WTC11 (cell line): ENCODE measurements around the gene SPOCK2. TPM values are rescaled to one million over a fixed set of nuclear protein-coding genes. Genes with fewer than 3 reads are reported as not detected.

Source experiments
- ATAC-seq: fragments of 200-7000 bp; cut with Tn5 transposase; 2 replicates; pipeline ENCODE4 v1.10.0; 2021; ENCODE audit warnings: mild to moderate bottlenecking, moderate library complexity
- CTCF ChIA-PET: fragments of 300-600 bp; sonication (Branson Sonifier 250); formaldehyde crosslinking; loops from one replicate; lab custom pipeline; 2021; ENCODE audit warnings: antibody characterized with exemption; lab: Charles Lee
- POLR2A ChIA-PET: fragments of 350-600 bp; sonication (Branson Sonifier 250); formaldehyde crosslinking; loops from one replicate; lab custom pipeline; 2021; ENCODE audit warnings: antibody characterized with exemption; lab: Charles Lee
- DNase-seq: peaks from one replicate; pipeline ENCODE4 v3.0.0; 2021; ENCODE audit warnings: low spot score
- H3K27ac Mint-ChIP-seq: 2 replicates; pipeline ENCODE4 v1.8.0; 2021; ENCODE audit warnings: mixed read lengths
- H3K27me3 Mint-ChIP-seq: 2 replicates; pipeline ENCODE4 v1.8.0; 2021; ENCODE audit warnings: low read depth, mild to moderate bottlenecking, moderate library complexity, mixed read lengths
- H3K36me3 Mint-ChIP-seq: 2 replicates; pipeline ENCODE4 v1.8.0; 2021; ENCODE audit warnings: mixed read lengths
- H3K4me1 Mint-ChIP-seq: 2 replicates; pipeline ENCODE4 v1.8.0; 2022; ENCODE audit warnings: mixed read lengths
- H3K4me3 Mint-ChIP-seq: 2 replicates; pipeline ENCODE4 v1.8.0; 2021; ENCODE audit warnings: mild to moderate bottlenecking, moderate library complexity, mixed read lengths
- H3K9me3 Mint-ChIP-seq: 2 replicates; pipeline ENCODE4 v1.8.0; 2021; ENCODE audit warnings: mixed read lengths
- ETV6 ChIP-seq: sonication (generic); formaldehyde crosslinking; IDR thresholded peaks from 2 replicates; pipeline ENCODE4 v1.8.1; 2022; ENCODE audit warnings: mild to moderate bottlenecking, missing genetic modification reagents
- FOXK1 ChIP-seq: sonication (generic); formaldehyde crosslinking; IDR thresholded peaks from 2 replicates; pipeline ENCODE4 v1.8.0; 2022; ENCODE audit warnings: mild to moderate bottlenecking, moderate library complexity, missing genetic modification reagents
- GTF2I ChIP-seq: fragments of 250-450 bp; sonication (Bioruptor Pico); conservative IDR thresholded peaks from 2 replicates; pipeline ENCODE4 v1.4.0; 2021; ENCODE audit warnings: mild to moderate bottlenecking
- JUN ChIP-seq: sonication (generic); formaldehyde crosslinking; IDR thresholded peaks from 2 replicates; pipeline ENCODE4 v1.8.0; 2023; ENCODE audit warnings: mild to moderate bottlenecking, missing genetic modification reagents
- MXD4 ChIP-seq: fragments of 250-450 bp; sonication (Bioruptor Pico); IDR thresholded peaks from 2 replicates; pipeline ENCODE4 v1.8.0; 2021; ENCODE audit warnings: mild to moderate bottlenecking, moderate library complexity, borderline replicate concordance
- RELA ChIP-seq: sonication (generic); formaldehyde crosslinking; IDR thresholded peaks from 2 replicates; pipeline ENCODE4 v1.8.1; 2022; ENCODE audit warnings: missing genetic modification reagents, mild to moderate bottlenecking, borderline replicate concordance
- TEAD1 ChIP-seq: sonication (generic); formaldehyde crosslinking; IDR thresholded peaks from 2 replicates; pipeline ENCODE4 v1.8.0; 2022; ENCODE audit warnings: mild to moderate bottlenecking, missing genetic modification reagents
- ZNF138 ChIP-seq: sonication (generic); formaldehyde crosslinking; conservative IDR thresholded peaks from 2 replicates; pipeline ENCODE4 v1.8.1; 2022; ENCODE audit warnings: mild to moderate bottlenecking, moderate library complexity, missing genetic modification reagents
- ZNF416 ChIP-seq: fragments of 250-450 bp; sonication (Bioruptor Pico); IDR thresholded peaks from 2 replicates; pipeline ENCODE4 v1.9.0; 2021; ENCODE audit warnings: mild to moderate bottlenecking, inconsistent platforms
- ZNF423 ChIP-seq: fragments of 250-450 bp; sonication (Bioruptor Pico); IDR thresholded peaks from 2 replicates; pipeline ENCODE4 v2.1.2; 2022; ENCODE audit warnings: mild to moderate bottlenecking, moderate library complexity
- total RNA-seq: library from RNA; stranded (reverse); gene quantifications from 3 replicates; pipeline ENCODE4 v1.2.3, GENCODE V29; 2021
- TF ChIP-seq, protein P1 (sequence below): fragments of 250-450 bp; sonication (Bioruptor Pico); IDR thresholded peaks from 2 replicates; pipeline ENCODE4 v1.9.0; 2021; ENCODE audit warnings: mild to moderate bottlenecking
- TF ChIP-seq, protein P2 (sequence below): sonication (generic); formaldehyde crosslinking; IDR thresholded peaks from 2 replicates; pipeline ENCODE4 v1.8.1; 2022; ENCODE audit warnings: low read depth, missing genetic modification reagents, borderline replicate concordance
- TF ChIP-seq, protein P3 (sequence below): sonication (generic); formaldehyde crosslinking; IDR thresholded peaks from 2 replicates; pipeline ENCODE4 v1.8.0; 2023; ENCODE audit warnings: missing genetic modification reagents
- TF ChIP-seq, protein P4 (sequence below): fragments of 200-600 bp; IDR thresholded peaks from 2 replicates; pipeline ENCODE4 v1.8.0; 2022; ENCODE audit warnings: antibody characterized with exemption
- TF ChIP-seq, protein P5 (sequence below): sonication (generic); formaldehyde crosslinking; IDR thresholded peaks from 2 replicates; pipeline ENCODE4 v1.8.1; 2023; ENCODE audit warnings: mild to moderate bottlenecking, missing genetic modification reagents, borderline replicate concordance

The SPOCK2 gene
- total RNA-seq, 1 experiment from 2014 or later = 4.7 TPM

DNA sequence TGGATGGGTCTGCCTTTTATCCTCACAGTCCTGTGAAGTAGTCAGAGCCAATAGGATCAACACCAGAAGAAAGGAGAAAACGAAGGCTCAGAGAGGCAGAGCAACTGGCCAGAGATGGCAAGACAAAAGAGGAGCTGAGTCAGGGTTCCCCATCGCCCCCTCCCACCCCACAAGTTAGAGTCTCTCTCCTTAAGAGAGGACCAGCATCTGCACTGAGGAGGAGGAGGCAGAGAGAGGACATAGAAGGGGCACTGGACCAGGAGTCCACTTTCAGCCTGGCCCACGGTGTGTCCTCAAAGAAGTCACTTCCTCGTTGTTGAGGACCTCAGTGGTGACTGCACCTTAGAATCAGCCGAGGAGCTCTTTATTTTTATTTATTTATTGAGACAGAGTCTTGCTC lies 11.6 kb downstream of the SPOCK2 start (continued):
- TF ChIP-seq, protein P1, sequence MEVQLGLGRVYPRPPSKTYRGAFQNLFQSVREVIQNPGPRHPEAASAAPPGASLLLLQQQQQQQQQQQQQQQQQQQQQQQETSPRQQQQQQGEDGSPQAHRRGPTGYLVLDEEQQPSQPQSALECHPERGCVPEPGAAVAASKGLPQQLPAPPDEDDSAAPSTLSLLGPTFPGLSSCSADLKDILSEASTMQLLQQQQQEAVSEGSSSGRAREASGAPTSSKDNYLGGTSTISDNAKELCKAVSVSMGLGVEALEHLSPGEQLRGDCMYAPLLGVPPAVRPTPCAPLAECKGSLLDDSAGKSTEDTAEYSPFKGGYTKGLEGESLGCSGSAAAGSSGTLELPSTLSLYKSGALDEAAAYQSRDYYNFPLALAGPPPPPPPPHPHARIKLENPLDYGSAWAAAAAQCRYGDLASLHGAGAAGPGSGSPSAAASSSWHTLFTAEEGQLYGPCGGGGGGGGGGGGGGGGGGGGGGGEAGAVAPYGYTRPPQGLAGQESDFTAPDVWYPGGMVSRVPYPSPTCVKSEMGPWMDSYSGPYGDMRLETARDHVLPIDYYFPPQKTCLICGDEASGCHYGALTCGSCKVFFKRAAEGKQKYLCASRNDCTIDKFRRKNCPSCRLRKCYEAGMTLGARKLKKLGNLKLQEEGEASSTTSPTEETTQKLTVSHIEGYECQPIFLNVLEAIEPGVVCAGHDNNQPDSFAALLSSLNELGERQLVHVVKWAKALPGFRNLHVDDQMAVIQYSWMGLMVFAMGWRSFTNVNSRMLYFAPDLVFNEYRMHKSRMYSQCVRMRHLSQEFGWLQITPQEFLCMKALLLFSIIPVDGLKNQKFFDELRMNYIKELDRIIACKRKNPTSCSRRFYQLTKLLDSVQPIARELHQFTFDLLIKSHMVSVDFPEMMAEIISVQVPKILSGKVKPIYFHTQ (CRISPR knock-in tag) = no peak
- no peak for TF ChIP-seq TEAD1
- no peak for TF ChIP-seq RELA
- no peak for TF ChIP-seq ZNF423 (CRISPR knock-in tag)
- TF ChIP-seq ETV6 (CRISPR knock-in tag) = no peak
- TF ChIP-seq, protein P2, sequence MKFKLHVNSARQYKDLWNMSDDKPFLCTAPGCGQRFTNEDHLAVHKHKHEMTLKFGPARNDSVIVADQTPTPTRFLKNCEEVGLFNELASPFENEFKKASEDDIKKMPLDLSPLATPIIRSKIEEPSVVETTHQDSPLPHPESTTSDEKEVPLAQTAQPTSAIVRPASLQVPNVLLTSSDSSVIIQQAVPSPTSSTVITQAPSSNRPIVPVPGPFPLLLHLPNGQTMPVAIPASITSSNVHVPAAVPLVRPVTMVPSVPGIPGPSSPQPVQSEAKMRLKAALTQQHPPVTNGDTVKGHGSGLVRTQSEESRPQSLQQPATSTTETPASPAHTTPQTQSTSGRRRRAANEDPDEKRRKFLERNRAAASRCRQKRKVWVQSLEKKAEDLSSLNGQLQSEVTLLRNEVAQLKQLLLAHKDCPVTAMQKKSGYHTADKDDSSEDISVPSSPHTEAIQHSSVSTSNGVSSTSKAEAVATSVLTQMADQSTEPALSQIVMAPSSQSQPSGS = no peak
- TF ChIP-seq MXD4 (CRISPR knock-in tag) = no peak
- TF ChIP-seq, all 79 proteins: peak for 0

DNA sequence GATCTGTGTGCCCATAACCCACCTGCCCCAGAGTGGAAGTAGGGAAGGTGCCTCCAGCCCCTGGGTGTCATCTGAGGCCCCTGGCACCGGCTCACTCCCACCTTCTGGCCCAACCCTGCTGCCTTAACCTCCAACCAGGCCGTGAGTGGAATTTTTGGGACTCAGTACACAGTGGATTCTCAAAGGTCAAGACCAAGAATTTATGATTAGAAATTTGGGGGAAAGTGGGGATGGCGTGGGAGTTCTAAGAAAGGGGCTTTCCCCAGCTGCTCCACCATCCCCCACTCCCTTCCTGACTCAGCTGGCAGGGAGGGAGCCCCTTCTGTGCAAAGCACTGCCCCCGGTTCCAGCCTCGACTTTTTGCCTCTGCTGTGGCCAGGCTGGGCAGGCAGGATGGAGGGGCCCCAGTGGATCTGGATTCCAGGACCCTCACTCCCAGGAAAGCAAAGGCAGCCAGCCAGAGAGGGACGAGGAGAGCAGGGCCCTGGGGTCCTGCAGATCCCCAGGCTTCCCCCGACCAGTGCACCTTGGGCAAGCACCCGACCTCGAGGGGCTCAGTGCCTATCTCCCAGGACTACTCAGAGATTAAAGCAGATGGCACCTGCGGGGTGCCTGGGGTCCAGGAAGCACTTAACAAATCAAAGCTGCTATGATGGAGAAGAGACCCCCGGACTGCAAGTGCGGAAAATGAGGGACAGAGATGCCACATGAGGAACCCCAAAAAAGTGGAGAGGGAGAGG lies 12.8 kb downstream of the SPOCK2 start:
- no peak for ATAC-seq
- Mint-ChIP-seq H3K36me3 (no peaks in the 10 kb centered on the region), H3K4me1 (peaks cover 5% of the 10 kb centered on the region; the same call in 1 of the 2 replicates), H3K9me3 (0 out of 2 replicates have a peak, but pooled peaks cover 4% of the 10 kb centered on the region)
- CTCF ChIA-PET = interaction anchor here (1.0 to 1.5 kb wide), 2 partner anchors 15 to 179 kb away, joined by 3 to 4 read pairs; no protein-coding TSS in a partner anchor
- DNase-seq = no peak
- TF ChIP-seq ZNF416 = no peak
- TF ChIP-seq, protein P3, sequence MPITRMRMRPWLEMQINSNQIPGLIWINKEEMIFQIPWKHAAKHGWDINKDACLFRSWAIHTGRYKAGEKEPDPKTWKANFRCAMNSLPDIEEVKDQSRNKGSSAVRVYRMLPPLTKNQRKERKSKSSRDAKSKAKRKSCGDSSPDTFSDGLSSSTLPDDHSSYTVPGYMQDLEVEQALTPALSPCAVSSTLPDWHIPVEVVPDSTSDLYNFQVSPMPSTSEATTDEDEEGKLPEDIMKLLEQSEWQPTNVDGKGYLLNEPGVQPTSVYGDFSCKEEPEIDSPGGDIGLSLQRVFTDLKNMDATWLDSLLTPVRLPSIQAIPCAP (CRISPR knock-in tag) = no peak
- TF ChIP-seq, protein P4, sequence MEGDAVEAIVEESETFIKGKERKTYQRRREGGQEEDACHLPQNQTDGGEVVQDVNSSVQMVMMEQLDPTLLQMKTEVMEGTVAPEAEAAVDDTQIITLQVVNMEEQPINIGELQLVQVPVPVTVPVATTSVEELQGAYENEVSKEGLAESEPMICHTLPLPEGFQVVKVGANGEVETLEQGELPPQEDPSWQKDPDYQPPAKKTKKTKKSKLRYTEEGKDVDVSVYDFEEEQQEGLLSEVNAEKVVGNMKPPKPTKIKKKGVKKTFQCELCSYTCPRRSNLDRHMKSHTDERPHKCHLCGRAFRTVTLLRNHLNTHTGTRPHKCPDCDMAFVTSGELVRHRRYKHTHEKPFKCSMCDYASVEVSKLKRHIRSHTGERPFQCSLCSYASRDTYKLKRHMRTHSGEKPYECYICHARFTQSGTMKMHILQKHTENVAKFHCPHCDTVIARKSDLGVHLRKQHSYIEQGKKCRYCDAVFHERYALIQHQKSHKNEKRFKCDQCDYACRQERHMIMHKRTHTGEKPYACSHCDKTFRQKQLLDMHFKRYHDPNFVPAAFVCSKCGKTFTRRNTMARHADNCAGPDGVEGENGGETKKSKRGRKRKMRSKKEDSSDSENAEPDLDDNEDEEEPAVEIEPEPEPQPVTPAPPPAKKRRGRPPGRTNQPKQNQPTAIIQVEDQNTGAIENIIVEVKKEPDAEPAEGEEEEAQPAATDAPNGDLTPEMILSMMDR = no peak
- TF ChIP-seq ZNF138 (CRISPR knock-in tag) = no peak
- TF ChIP-seq, protein P5, sequence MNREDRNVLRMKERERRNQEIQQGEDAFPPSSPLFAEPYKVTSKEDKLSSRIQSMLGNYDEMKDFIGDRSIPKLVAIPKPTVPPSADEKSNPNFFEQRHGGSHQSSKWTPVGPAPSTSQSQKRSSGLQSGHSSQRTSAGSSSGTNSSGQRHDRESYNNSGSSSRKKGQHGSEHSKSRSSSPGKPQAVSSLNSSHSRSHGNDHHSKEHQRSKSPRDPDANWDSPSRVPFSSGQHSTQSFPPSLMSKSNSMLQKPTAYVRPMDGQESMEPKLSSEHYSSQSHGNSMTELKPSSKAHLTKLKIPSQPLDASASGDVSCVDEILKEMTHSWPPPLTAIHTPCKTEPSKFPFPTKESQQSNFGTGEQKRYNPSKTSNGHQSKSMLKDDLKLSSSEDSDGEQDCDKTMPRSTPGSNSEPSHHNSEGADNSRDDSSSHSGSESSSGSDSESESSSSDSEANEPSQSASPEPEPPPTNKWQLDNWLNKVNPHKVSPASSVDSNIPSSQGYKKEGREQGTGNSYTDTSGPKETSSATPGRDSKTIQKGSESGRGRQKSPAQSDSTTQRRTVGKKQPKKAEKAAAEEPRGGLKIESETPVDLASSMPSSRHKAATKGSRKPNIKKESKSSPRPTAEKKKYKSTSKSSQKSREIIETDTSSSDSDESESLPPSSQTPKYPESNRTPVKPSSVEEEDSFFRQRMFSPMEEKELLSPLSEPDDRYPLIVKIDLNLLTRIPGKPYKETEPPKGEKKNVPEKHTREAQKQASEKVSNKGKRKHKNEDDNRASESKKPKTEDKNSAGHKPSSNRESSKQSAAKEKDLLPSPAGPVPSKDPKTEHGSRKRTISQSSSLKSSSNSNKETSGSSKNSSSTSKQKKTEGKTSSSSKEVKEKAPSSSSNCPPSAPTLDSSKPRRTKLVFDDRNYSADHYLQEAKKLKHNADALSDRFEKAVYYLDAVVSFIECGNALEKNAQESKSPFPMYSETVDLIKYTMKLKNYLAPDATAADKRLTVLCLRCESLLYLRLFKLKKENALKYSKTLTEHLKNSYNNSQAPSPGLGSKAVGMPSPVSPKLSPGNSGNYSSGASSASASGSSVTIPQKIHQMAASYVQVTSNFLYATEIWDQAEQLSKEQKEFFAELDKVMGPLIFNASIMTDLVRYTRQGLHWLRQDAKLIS (CRISPR knock-in tag) = no peak
- TF ChIP-seq GTF2I (CRISPR knock-in tag) = no peak
- no peak for TF ChIP-seq TEAD1
- TF ChIP-seq JUN (CRISPR knock-in tag) = no peak
- no peak for TF ChIP-seq FOXK1 (CRISPR knock-in tag)
- TF ChIP-seq, all 79 proteins: peak for 0
- POLR2A ChIA-PET = no interaction called here
- Mint-ChIP-seq H3K27me3 (no peaks in the 10 kb centered on the region), H3K4me3 (no peak overlapping the region), H3K27ac (no peak overlapping the region)
